K562 (cell line): ENCODE measurements around the gene ACAP2. TPM values are rescaled to one million over a fixed set of nuclear protein-coding genes. Genes with fewer than 3 reads are reported as not detected.

Experiments used
- ATAC-seq: fragments of 200-7000 bp; cut with Tn5 transposase; 3 replicates; pipeline ENCODE4 v1.9.1; 2020; ENCODE audit warnings: moderate library complexity
- BruUV-seq: library from RNA; stranded (reverse); fragments of 400-500 nt; replicated peaks from 2 replicates; lab custom pipeline; 2021; lab: Mats Ljungman, UMichigan
- CTCF ChIA-PET: fragments of 300-600 bp; formaldehyde crosslinking; extraction: SDS; loops from one replicate; lab custom pipeline; 2021; ENCODE audit warnings: low intra/inter-chr PET ratio; lab: Yijun Ruan, JAX
- POLR2A ChIA-PET: fragments of 300-600, 350-650 bp; sonication (Branson Sonifier 250); formaldehyde crosslinking; extraction: SDS; loops from one replicate; lab custom pipeline; 2021; ENCODE audit warnings: antibody characterized with exemption, inconsistent platforms; lab: Yijun Ruan, JAX
- DNase-seq, 4 experiments: peaks; one replicate each; pipeline versions ENCODE4 v3.0.0 to v3.0.0-alpha.2; 2011 to 2018; ENCODE audit warnings: low spot score in 3 of 4, mixed read lengths in 3 of 4; ENCODE audit errors: extremely low read depth in 1 of 4
- FAIRE-seq: peaks from 2 replicates; lab custom pipeline; 2011; peaks lifted over from hg19 to GRCh38; lab: Jason Lieb, UNC
- H2AFZ ChIP-seq: 2 replicates; pipeline ENCODE4 v1.6.0; 2011; ENCODE audit warnings: low read depth, low read length, control low read depth, inconsistent platforms
- H3K27ac ChIP-seq: fragments of 200-600 bp; 3 replicates; pipeline ENCODE4 v1.8.0; 2011; ENCODE audit warnings: low read depth, mild to moderate bottlenecking, control low read depth, inconsistent platforms, low read length, moderate library complexity, mixed read lengths; ENCODE audit errors: extremely low read depth
- H3K27me3 ChIP-seq, 2 experiments: fragments of 300-600 bp in 1 of 2; 2 replicates in 1 of 2; 3 replicates in 1 of 2; pipeline versions ENCODE4 v1.6.0 to v1.8.0; 2011; ENCODE audit warnings: inconsistent platforms in 2 of 2, low read length in 2 of 2, mild to moderate bottlenecking in 1 of 2, mixed read lengths in 1 of 2, moderate library complexity in 1 of 2; ENCODE audit not compliant: control insufficient read depth in 2 of 2, insufficient read depth in 2 of 2
- H3K36me3 ChIP-seq: fragments of 300-600 bp; 3 replicates; pipeline ENCODE4 v1.8.0; 2011; ENCODE audit warnings: mild to moderate bottlenecking, low read length, inconsistent platforms; ENCODE audit not compliant: control insufficient read depth, insufficient read depth
- H3K4me1 ChIP-seq, 2 experiments: fragments of 200-600 bp in 1 of 2; replicated peaks in 1 of 2; 2 replicates in 1 of 2; 3 replicates in 1 of 2; pipeline versions ENCODE4 v1.5.1 to v1.8.0; 2011; ENCODE audit warnings: inconsistent platforms in 2 of 2, low read length in 2 of 2, mild to moderate bottlenecking in 1 of 2, mixed read lengths in 1 of 2, moderate library complexity in 1 of 2; ENCODE audit not compliant: control insufficient read depth in 2 of 2, insufficient read depth in 2 of 2
- H3K4me2 ChIP-seq: 2 replicates; pipeline ENCODE4 v1.6.1; 2011; ENCODE audit warnings: low read length, control low read depth, inconsistent platforms, mixed read lengths; ENCODE audit not compliant: insufficient read depth
- H3K4me3 ChIP-seq: fragments of 200-600 bp; sonication (generic), shearing (Covaris generic); 2 replicates; pipeline ENCODE4 v1.5.1; 2016; ENCODE audit warnings: control low read depth, inconsistent platforms
- H3K79me2 ChIP-seq: fragments of 200-600 bp; 3 replicates; pipeline ENCODE4 v1.8.0; 2011; ENCODE audit warnings: low read length, inconsistent platforms; ENCODE audit not compliant: control insufficient read depth, insufficient read depth
- H3K9ac ChIP-seq, 2 experiments: 2 replicates each; pipeline versions ENCODE4 v1.6.0 to v1.6.1; 2011; ENCODE audit warnings: low read depth in 2 of 2, low read length in 2 of 2, control low read depth in 1 of 2, inconsistent platforms in 1 of 2, mild to moderate bottlenecking in 1 of 2, mixed read lengths in 1 of 2; ENCODE audit not compliant: insufficient read depth in 1 of 2
- H3K9me1 ChIP-seq: one replicate; pipeline ENCODE4 v1.6.0; 2011; ENCODE audit warnings: inconsistent platforms, mild to moderate bottlenecking, low read length, moderate library complexity; ENCODE audit not compliant: control insufficient read depth, insufficient read depth
- H3K9me3 ChIP-seq: replicated peaks from 2 replicates; pipeline ENCODE4 v1.5.1; 2011; ENCODE audit warnings: low read depth, low read length, inconsistent platforms; ENCODE audit not compliant: control insufficient read depth, insufficient read depth
- H4K20me1 ChIP-seq: replicated peaks from 2 replicates; pipeline ENCODE4 v1.6.1; 2011; ENCODE audit warnings: low read length, inconsistent platforms, mixed read lengths; ENCODE audit not compliant: control insufficient read depth, insufficient read depth
- CHD2 ChIP-seq: IDR thresholded peaks from 2 replicates; pipeline ENCODE4 v1.6.1; 2011; ENCODE audit warnings: low read depth, low read length
- EP300 ChIP-seq: IDR thresholded peaks from 2 replicates; pipeline ENCODE4 v1.6.1; 2012; ENCODE audit warnings: low read length, improper control_type of control experiment
- L3MBTL2 ChIP-seq: fragments of 450-650 bp; IDR thresholded peaks from 2 replicates; pipeline ENCODE4 v1.6.1; 2016; ENCODE audit warnings: mild to moderate bottlenecking, moderate library complexity
- MGA ChIP-seq: fragments of 450-650 bp; IDR thresholded peaks from 2 replicates; pipeline ENCODE4 v1.6.1; 2016; ENCODE audit warnings: mild to moderate bottlenecking, moderate library complexity
- YY1 ChIP-seq, 3 experiments: IDR thresholded peaks; 2 replicates each; pipeline ENCODE4 v1.6.1; 2011; ENCODE audit warnings: low read length in 2 of 3, mild to moderate bottlenecking in 2 of 3, moderate library complexity in 2 of 3, borderline replicate concordance in 1 of 3, control low read depth in 1 of 3, low read depth in 1 of 3; ENCODE audit not compliant: insufficient read depth in 3 of 3, insufficient replicate concordance in 2 of 3, control insufficient read depth in 1 of 3, insufficient read length in 1 of 3; ENCODE audit errors: extremely low read depth in 1 of 3
- ZBTB33 ChIP-seq: sonication (generic); formaldehyde crosslinking; IDR thresholded peaks from 2 replicates; pipeline ENCODE4 v1.8.1; 2023; ENCODE audit warnings: mild to moderate bottlenecking, missing genetic modification reagents
- ZNF12 ChIP-seq: sonication (generic); formaldehyde crosslinking; IDR thresholded peaks from 2 replicates; pipeline ENCODE4 v1.4.0; 2020; ENCODE audit warnings: mild to moderate bottlenecking, missing genetic modification reagents
- WGBS: fragments of 100-300 bp; shearing (Covaris generic); methylation state at CpG from one replicate; pipeline ENCODE4 v1.1.6; 2016; ENCODE audit warnings: low coverage, mixed read lengths; ENCODE audit not compliant: insufficient coverage; ENCODE audit errors: missing lambda C conversion rate; 5-methylcytosine and 5-hydroxymethylcytosine counted together
- in situ Hi-C: fragments of 300-500 bp; cut with MboI; formaldehyde crosslinking; loops from 4 replicates; pipeline ENCODE4 v1.15.0; 2018; ENCODE audit warnings: inconsistent platforms, mixed read lengths
- intact Hi-C: fragments of 100-400 bp; cut with micrococcal nuclease; formaldehyde crosslinking; loops from 2 replicates; pipeline ENCODE4 v1.14.2; 2022
- polyA plus RNA-seq, 8 experiments: library from polyadenylated mRNA; depleted of rRNA in 4 of 8; stranded (reverse) in 5 of 8; unstranded in 3 of 8; fragments of >200 nt; fragmentation: Nextera tagmentation in 2 of 8; fragmentation: Illumina TruSeq in 1 of 8; extraction: Ambion mirVana in 2 of 8; extraction: Trizol in 1 of 8; gene quantifications; 2 replicates each; pipeline versions ENCODE4 v1.2.1 to v1.2.3, GENCODE V29; 2011 to 2014; ENCODE audit warnings: inconsistent platforms in 1 of 8, missing spikeins in 1 of 8
- total RNA-seq, 7 experiments: library from RNA; depleted of rRNA in 6 of 7; stranded (reverse); fragments of >200 nt in 6 of 7; fragmentation: Illumina TruSeq in 2 of 7; extraction: Trizol in 2 of 7; gene quantifications; 2 replicates each; pipeline versions ENCODE4 v1.2.1 to v1.2.3, GENCODE V29; 2011 to 2021; ENCODE audit warnings: low replicate concordance in 1 of 7

ACAP2 gene
- total and polyA plus RNA-seq, 9 of the 15 experiments (the other 6 are each of a cell fraction or from before 2014, with no cell fraction given), result 10.6 to 52.7 (median 34.4) TPM

GRCh38 chr3:195247863-195248189, 195.0 kb downstream of the ACAP2 start:
- H3K9me1 ChIP-seq, result no peaks in the 10 kb centered on the region
- peak in 1 of 4 experiments; percentile 30 for DNase-seq
- intact Hi-C loops (no loop called here), in situ Hi-C loops (no loop called here)
- ChIA-PET CTCF (no interaction called here), POLR2A (no interaction called here)
- WGBS, result 71% methylated on average over 6 of the region's 8 CpGs
- H3K79me2 ChIP-seq, result no peaks in the 10 kb centered on the region
- no peaks in the 10 kb centered on the region for H3K27me3 ChIP-seq
- ATAC-seq, result peak; percentile 80
- H3K4me2 ChIP-seq, result no peak overlapping the region
- H4K20me1 ChIP-seq, result no peaks in the 10 kb centered on the region
- H3K9me3 ChIP-seq, result 0 out of 2 replicates have a peak, but pooled peaks cover 3% of the 10 kb centered on the region
- H2AFZ ChIP-seq, result no peak overlapping the region
- H3K4me1 ChIP-seq, result peaks cover 3 to 10% of the 10 kb centered on the region in 2 experiments; a peak in 3 of 5 replicates
- no TSS peak for BruUV-seq
- FAIRE-seq, result peak; percentile 75
- no peak overlapping the region for H3K27ac ChIP-seq
- H3K4me3 ChIP-seq, result no peak overlapping the region
- H3K36me3 ChIP-seq, result no peaks in the 10 kb centered on the region; the same call in 2 of the 3 replicates
- no peak overlapping the region for H3K9ac ChIP-seq
- peak; percentile 48; the same call in 1 of the 2 replicates for TF ChIP-seq ZBTB33 (CRISPR knock-in tag)
- no peak for TF ChIP-seq YY1 (IDR thresholded peaks at IDR 0.05; ENCODE audit: borderline replicate concordance in 1 of 3, control insufficient read depth in 1 of 3, extremely low read depth in 1 of 3, insufficient read depth in 3 of 3, insufficient read length in 1 of 3, insufficient replicate concordance in 2 of 3, low read depth in 1 of 3, low read length in 2 of 3)
- peak; percentile 59 for TF ChIP-seq MGA
- no peak for TF ChIP-seq EP300
- peak; percentile 79 for TF ChIP-seq L3MBTL2
- TF ChIP-seq ZNF12 (CRISPR knock-in tag), result no peak
- TF ChIP-seq CHD2, result peak; percentile 89
